Measurements from ENCODE around the gene NRCAM. TPM values are rescaled to one million over a fixed set of nuclear protein-coding genes. Genes with fewer than 3 reads are reported as not detected.

NRCAM gene
- polyA plus RNA-seq, 1 donor = 11.8 TPM

- Histone ChIP-seq H3K27me3 (ENCODE audit: control insufficient read depth, insufficient read depth, low read length) (peaks cover 19% of the 10 kb centered on the region), H3K4me3 (ENCODE audit: low read length) (no peak overlapping the region), H3K36me3 (ENCODE audit: control insufficient read depth, insufficient read depth, low read length) (no peaks in the 10 kb centered on the region), H3K9me3 (ENCODE audit: control insufficient read depth, low read depth, low read length) (peaks cover under 1% of the 10 kb centered on the region), H3K27ac (ENCODE audit: low read length) (no peak overlapping the region), H3K4me1 (ENCODE audit: control insufficient read depth, insufficient read depth, low read length) (no peaks in the 10 kb centered on the region)
- no peak for DNase-seq
- no CpG with 5 or more reads among the region's 1 CpG for WGBS (ENCODE audit: insufficient coverage, low lambda C conversion rate)
Measured at GRCh38 chr7:108460964-108461363, 4.7 kb upstream of the NRCAM start.

GRCh38 chr7:108459922-108460551, 3.8 kb upstream of the NRCAM start:
- H3K4me3 ChIP-seq (ENCODE audit: low read length) = no peak overlapping the region
- no peaks in the 10 kb centered on the region for H3K36me3 ChIP-seq (ENCODE audit: control insufficient read depth, insufficient read depth, low read length)
- H3K4me1 ChIP-seq (ENCODE audit: control insufficient read depth, insufficient read depth, low read length) = no peaks in the 10 kb centered on the region
- DNase-seq = peak in 1 of 2 donors; percentile 41
- peaks cover 4% of the 10 kb centered on the region for H3K9me3 ChIP-seq (ENCODE audit: control insufficient read depth, low read depth, low read length)
- peaks cover 25% of the 10 kb centered on the region for H3K27me3 ChIP-seq (ENCODE audit: control insufficient read depth, insufficient read depth, low read length)
- no peak overlapping the region for H3K27ac ChIP-seq (ENCODE audit: low read length)
- 86% methylated on average over 1 of the region's 3 CpGs for WGBS (ENCODE audit: insufficient coverage, low lambda C conversion rate)

GRCh38 chr7:108457871-108458270, 1.6 kb upstream of the NRCAM start:
- Histone ChIP-seq H3K4me3 (ENCODE audit: low read length) (no peak overlapping the region), H3K27ac (ENCODE audit: low read length) (no peak overlapping the region), H3K36me3 (ENCODE audit: control insufficient read depth, insufficient read depth, low read length) (no peaks in the 10 kb centered on the region), H3K9me3 (ENCODE audit: control insufficient read depth, low read depth, low read length) (peaks cover 4% of the 10 kb centered on the region), H3K4me1 (ENCODE audit: control insufficient read depth, insufficient read depth, low read length) (no peaks in the 10 kb centered on the region), H3K27me3 (ENCODE audit: control insufficient read depth, insufficient read depth, low read length) (peaks cover 29% of the 10 kb centered on the region)
- no peak for DNase-seq

- DNase-seq = no peak
- Histone ChIP-seq H3K4me3 (ENCODE audit: low read length) (peak overlapping the region; percentile 29), H3K4me1 (ENCODE audit: control insufficient read depth, insufficient read depth, low read length) (no peaks in the 10 kb centered on the region), H3K27ac (ENCODE audit: low read length) (no peak overlapping the region), H3K27me3 (ENCODE audit: control insufficient read depth, insufficient read depth, low read length) (peaks cover 29% of the 10 kb centered on the region), H3K36me3 (ENCODE audit: control insufficient read depth, insufficient read depth, low read length) (no peaks in the 10 kb centered on the region), H3K9me3 (ENCODE audit: control insufficient read depth, low read depth, low read length) (peaks cover 4% of the 10 kb centered on the region)
- no CpG with 5 or more reads among the region's 19 CpGs for WGBS (ENCODE audit: insufficient coverage, low lambda C conversion rate)
Measured at GRCh38 chr7:108456845-108457540, 757 bp upstream of the NRCAM start.

- Histone ChIP-seq H3K27ac (ENCODE audit: low read length) (peak overlapping the region; percentile 47), H3K27me3 (ENCODE audit: control insufficient read depth, insufficient read depth, low read length) (peaks cover 29% of the 10 kb centered on the region), H3K9me3 (ENCODE audit: control insufficient read depth, low read depth, low read length) (peaks cover 4% of the 10 kb centered on the region), H3K4me3 (ENCODE audit: low read length) (peak overlapping the region; percentile 70), H3K4me1 (ENCODE audit: control insufficient read depth, insufficient read depth, low read length) (no peaks in the 10 kb centered on the region), H3K36me3 (ENCODE audit: control insufficient read depth, insufficient read depth, low read length) (no peaks in the 10 kb centered on the region)
- peak in 1 of 2 donors; percentile 49 for DNase-seq
- no CpG with 5 or more reads among the region's 47 CpGs for WGBS (ENCODE audit: insufficient coverage, low lambda C conversion rate)
Measured at GRCh38 chr7:108455551-108455997, 662 bp downstream of the NRCAM start.

GRCh38 chr7:108454674-108455550, 1.3 kb downstream of the NRCAM start:
- no peak overlapping the region for H3K27ac ChIP-seq (ENCODE audit: low read length)
- 0% methylated on average over 1 of the region's 72 CpGs for WGBS (ENCODE audit: insufficient coverage, low lambda C conversion rate)
- H3K9me3 ChIP-seq (ENCODE audit: control insufficient read depth, low read depth, low read length) = peaks cover 4% of the 10 kb centered on the region
- peak overlapping the region; percentile 70 for H3K4me3 ChIP-seq (ENCODE audit: low read length)
- H3K27me3 ChIP-seq (ENCODE audit: control insufficient read depth, insufficient read depth, low read length) = peaks cover 29% of the 10 kb centered on the region
- DNase-seq = peak in 1 of 2 donors; percentile 54
- H3K4me1 ChIP-seq (ENCODE audit: control insufficient read depth, insufficient read depth, low read length) = no peaks in the 10 kb centered on the region
- no peaks in the 10 kb centered on the region for H3K36me3 ChIP-seq (ENCODE audit: control insufficient read depth, insufficient read depth, low read length)

- Histone ChIP-seq H3K9me3 (ENCODE audit: control insufficient read depth, low read depth, low read length) (peaks cover 4% of the 10 kb centered on the region), H3K4me3 (ENCODE audit: low read length) (peak overlapping the region; percentile 70), H3K27ac (ENCODE audit: low read length) (no peak overlapping the region), H3K36me3 (ENCODE audit: control insufficient read depth, insufficient read depth, low read length) (no peaks in the 10 kb centered on the region), H3K4me1 (ENCODE audit: control insufficient read depth, insufficient read depth, low read length) (peaks cover 2% of the 10 kb centered on the region), H3K27me3 (ENCODE audit: control insufficient read depth, insufficient read depth, low read length) (peaks cover 29% of the 10 kb centered on the region)
- WGBS (ENCODE audit: insufficient coverage, low lambda C conversion rate) = no CpG with 5 or more reads among the region's 4 CpGs
- no peak for DNase-seq
Measured at GRCh38 chr7:108454317-108454673, 1.9 kb downstream of the NRCAM start.

GRCh38 chr7:108453320-108453719, 2.9 kb downstream of the NRCAM start:
- WGBS (ENCODE audit: insufficient coverage, low lambda C conversion rate) = 100% methylated on average over 2 of the region's 4 CpGs
- Histone ChIP-seq H3K9me3 (ENCODE audit: control insufficient read depth, low read depth, low read length) (peaks cover 4% of the 10 kb centered on the region), H3K4me3 (ENCODE audit: low read length) (no peak overlapping the region), H3K36me3 (ENCODE audit: control insufficient read depth, insufficient read depth, low read length) (no peaks in the 10 kb centered on the region), H3K4me1 (ENCODE audit: control insufficient read depth, insufficient read depth, low read length) (peaks cover 5% of the 10 kb centered on the region), H3K27ac (ENCODE audit: low read length) (no peak overlapping the region), H3K27me3 (ENCODE audit: control insufficient read depth, insufficient read depth, low read length) (peaks cover 26% of the 10 kb centered on the region)
- DNase-seq = no peak

- no CpG with 5 or more reads among the region's 2 CpGs for WGBS (ENCODE audit: insufficient coverage, low lambda C conversion rate)
- H3K4me1 ChIP-seq (ENCODE audit: control insufficient read depth, insufficient read depth, low read length) = peaks cover 5% of the 10 kb centered on the region
- peaks cover 23% of the 10 kb centered on the region for H3K27me3 ChIP-seq (ENCODE audit: control insufficient read depth, insufficient read depth, low read length)
- H3K27ac ChIP-seq (ENCODE audit: low read length) = no peak overlapping the region
- DNase-seq = no peak
- H3K4me3 ChIP-seq (ENCODE audit: low read length) = no peak overlapping the region
- peaks cover 4% of the 10 kb centered on the region for H3K9me3 ChIP-seq (ENCODE audit: control insufficient read depth, low read depth, low read length)
- H3K36me3 ChIP-seq (ENCODE audit: control insufficient read depth, insufficient read depth, low read length) = no peaks in the 10 kb centered on the region
Measured at GRCh38 chr7:108452707-108453106, 3.5 kb downstream of the NRCAM start.

- WGBS (ENCODE audit: insufficient coverage, low lambda C conversion rate) = 100% methylated on average over 1 of the region's 2 CpGs
- Histone ChIP-seq H3K36me3 (ENCODE audit: control insufficient read depth, insufficient read depth, low read length) (no peaks in the 10 kb centered on the region), H3K9me3 (ENCODE audit: control insufficient read depth, low read depth, low read length) (peaks cover 4% of the 10 kb centered on the region), H3K4me1 (ENCODE audit: control insufficient read depth, insufficient read depth, low read length) (peaks cover 5% of the 10 kb centered on the region), H3K27me3 (ENCODE audit: control insufficient read depth, insufficient read depth, low read length) (peaks cover 12% of the 10 kb centered on the region), H3K27ac (ENCODE audit: low read length) (no peak overlapping the region), H3K4me3 (ENCODE audit: low read length) (no peak overlapping the region)
- no peak for DNase-seq
Measured at GRCh38 chr7:108451296-108451848, 4.9 kb downstream of the NRCAM start.

All from large intestine (tissue), 3 donors.